Mesothelial cell of epicardium (in vitro differentiated cells): ENCODE data around the gene PPM1G. TPM values are rescaled to one million over a fixed set of nuclear protein-coding genes. Genes with fewer than 3 reads are reported as not detected.
"Not testable (repeated sequence)": the region's sequence is repeated elsewhere in the genome, so short reads cannot be mapped to it uniquely, and the experiment has no call there.

Experiments used
- DNase-seq, 2 experiments: peaks; one replicate each; pipeline ENCODE4 v3.0.0; 2021; ENCODE audit warnings: low spot score in 2 of 2; ENCODE audit not compliant: unreplicated experiment in 2 of 2
- H3K27ac Mint-ChIP-seq: 2 replicates; pipeline ENCODE4 v1.8.0; 2021; ENCODE audit warnings: mixed read lengths
- H3K27me3 Mint-ChIP-seq: 2 replicates; pipeline ENCODE4 v1.8.0; 2021; ENCODE audit warnings: low read depth, mixed read lengths
- H3K36me3 Mint-ChIP-seq: 2 replicates; pipeline ENCODE4 v1.8.0; 2021; ENCODE audit warnings: mixed read lengths
- H3K4me1 Mint-ChIP-seq: 2 replicates; pipeline ENCODE4 v1.8.0; 2021; ENCODE audit warnings: mixed read lengths
- H3K4me3 Mint-ChIP-seq: 2 replicates; pipeline ENCODE4 v1.8.0; 2021; ENCODE audit warnings: mild to moderate bottlenecking, moderate library complexity, mixed read lengths
- H3K9me3 Mint-ChIP-seq: 2 replicates; pipeline ENCODE4 v1.8.0; 2021; ENCODE audit warnings: mixed read lengths
- CTCF ChIP-seq: fragments of 200-600 bp; sonication (generic); IDR thresholded peaks from one replicate; pipeline ENCODE4 v1.5.0; 2021; ENCODE audit warnings: antibody characterized with exemption; ENCODE audit not compliant: unreplicated experiment
- total RNA-seq: library from RNA; stranded (reverse); gene quantifications from 3 replicates; pipeline ENCODE4 v1.2.1, GENCODE V29; 2021

The PPM1G gene
- total RNA-seq, 1 donor from 2014 or later: 62.4 TPM

- H3K4me3 Mint-ChIP-seq: peak overlapping the region; percentile 41
- no peaks in the 10 kb centered on the region for H3K27me3 Mint-ChIP-seq
- no peak for TF ChIP-seq CTCF
- peaks cover 13% of the 10 kb centered on the region for H3K36me3 Mint-ChIP-seq
- no peak for DNase-seq
- H3K27ac Mint-ChIP-seq: no peak overlapping the region
- no peaks in the 10 kb centered on the region for H3K9me3 Mint-ChIP-seq
- H3K4me1 Mint-ChIP-seq: peaks cover 25% of the 10 kb centered on the region
These were observed 55.4 kb downstream of the PPM1G start for GRCh38 chr2:27353762-27354596.

GRCh38 chr2:27353386-27353761, 56.0 kb downstream of the PPM1G start:
- not testable (repeated sequence) for H3K4me3 Mint-ChIP-seq

GRCh38 chr2:27351802-27352598, 57.4 kb downstream of the PPM1G start:
- no peaks in the 10 kb centered on the region for H3K9me3 Mint-ChIP-seq
- H3K27ac Mint-ChIP-seq: no peak overlapping the region

More at GRCh38 chr2:27353386-27353761, 56.0 kb downstream of the PPM1G start:
- not testable (repeated sequence) for H3K27ac Mint-ChIP-seq, H3K9me3 Mint-ChIP-seq, H3K36me3 Mint-ChIP-seq, H3K27me3 Mint-ChIP-seq, DNase-seq
- H3K4me1 Mint-ChIP-seq: peaks cover 22% of the 10 kb centered on the region

GRCh38 chr2:27350106-27350693, 59.2 kb downstream of the PPM1G start:
- peaks cover 5% of the 10 kb centered on the region for H3K36me3 Mint-ChIP-seq
- no peak for DNase-seq
- H3K9me3 Mint-ChIP-seq: no peaks in the 10 kb centered on the region
- no peaks in the 10 kb centered on the region for H3K27me3 Mint-ChIP-seq
- TF ChIP-seq CTCF: no peak
- no peak overlapping the region for H3K27ac Mint-ChIP-seq
- H3K4me3 Mint-ChIP-seq: no peak overlapping the region
- peaks cover 5% of the 10 kb centered on the region for H3K4me1 Mint-ChIP-seq

More at GRCh38 chr2:27351802-27352598, 57.4 kb downstream of the PPM1G start:
- Mint-ChIP-seq H3K36me3 (peaks cover 5% of the 10 kb centered on the region), H3K4me1 (peaks cover 13% of the 10 kb centered on the region), H3K27me3 (no peaks in the 10 kb centered on the region), H3K4me3 (no peak overlapping the region)
- TF ChIP-seq CTCF: no peak
- DNase-seq: no peak

- no peak overlapping the region for H3K4me3 Mint-ChIP-seq
- TF ChIP-seq CTCF: no peak
- no peak overlapping the region for H3K27ac Mint-ChIP-seq
- H3K4me1 Mint-ChIP-seq: no peaks in the 10 kb centered on the region
- no peak for DNase-seq
- H3K27me3 Mint-ChIP-seq: no peaks in the 10 kb centered on the region
- H3K36me3 Mint-ChIP-seq: peaks cover 8% of the 10 kb centered on the region
- H3K9me3 Mint-ChIP-seq: no peaks in the 10 kb centered on the region
These were observed 61.8 kb downstream of the PPM1G start for GRCh38 chr2:27347641-27348040.
